Testis (tissue), 2 donors: Measurements from ENCODE around the gene UBB.

Experiments
- POLR2A ChIP-seq: fragments of 450-650 bp; IDR thresholded peaks from one replicate; pipeline ENCODE4 v1.6.1; 2017; ENCODE audit warnings: antibody characterized with exemption, mild to moderate bottlenecking, moderate library complexity
- TF ChIP-seq, protein P1 (sequence below), 3 experiments: fragments of 450-650 bp in 2 of 3; fragments of 200-600 bp in 1 of 3; sonication (generic) in 1 of 3; IDR thresholded peaks; one replicate each; pipeline ENCODE4 v1.5.1; 2016 to 2019; ENCODE audit warnings: antibody characterized with exemption in 3 of 3, mild to moderate bottlenecking in 2 of 3, moderate library complexity in 1 of 3

DNA sequence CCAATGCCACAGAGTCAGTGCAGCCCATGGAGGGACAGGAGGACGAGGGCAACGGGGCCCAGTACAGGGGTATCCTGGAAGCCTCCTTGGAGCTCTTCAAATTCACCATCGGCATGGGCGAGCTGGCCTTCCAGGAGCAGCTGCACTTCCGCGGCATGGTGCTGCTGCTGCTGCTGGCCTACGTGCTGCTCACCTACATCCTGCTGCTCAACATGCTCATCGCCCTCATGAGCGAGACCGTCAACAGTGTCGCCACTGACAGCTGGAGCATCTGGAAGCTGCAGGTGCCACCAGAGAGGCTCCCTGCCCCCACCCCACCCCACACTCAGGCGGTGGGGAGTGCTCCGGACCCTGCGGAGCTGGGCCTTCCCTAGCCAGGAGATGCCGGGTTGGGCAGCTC lies 51.1 kb downstream of the UBB start:
- TF ChIP-seq, protein P1, sequence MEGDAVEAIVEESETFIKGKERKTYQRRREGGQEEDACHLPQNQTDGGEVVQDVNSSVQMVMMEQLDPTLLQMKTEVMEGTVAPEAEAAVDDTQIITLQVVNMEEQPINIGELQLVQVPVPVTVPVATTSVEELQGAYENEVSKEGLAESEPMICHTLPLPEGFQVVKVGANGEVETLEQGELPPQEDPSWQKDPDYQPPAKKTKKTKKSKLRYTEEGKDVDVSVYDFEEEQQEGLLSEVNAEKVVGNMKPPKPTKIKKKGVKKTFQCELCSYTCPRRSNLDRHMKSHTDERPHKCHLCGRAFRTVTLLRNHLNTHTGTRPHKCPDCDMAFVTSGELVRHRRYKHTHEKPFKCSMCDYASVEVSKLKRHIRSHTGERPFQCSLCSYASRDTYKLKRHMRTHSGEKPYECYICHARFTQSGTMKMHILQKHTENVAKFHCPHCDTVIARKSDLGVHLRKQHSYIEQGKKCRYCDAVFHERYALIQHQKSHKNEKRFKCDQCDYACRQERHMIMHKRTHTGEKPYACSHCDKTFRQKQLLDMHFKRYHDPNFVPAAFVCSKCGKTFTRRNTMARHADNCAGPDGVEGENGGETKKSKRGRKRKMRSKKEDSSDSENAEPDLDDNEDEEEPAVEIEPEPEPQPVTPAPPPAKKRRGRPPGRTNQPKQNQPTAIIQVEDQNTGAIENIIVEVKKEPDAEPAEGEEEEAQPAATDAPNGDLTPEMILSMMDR (IDR thresholded peaks at IDR 0.05), result no peak
- TF ChIP-seq POLR2A, result no peak
